GM19351 (cell line): ENCODE measurements around the gene ULBP3.
"Not testable (repeated sequence)": the region's sequence is repeated elsewhere in the genome, so short reads cannot be mapped to it uniquely, and the experiment has no call there.

Source experiments
- ATAC-seq: cut with Tn5 transposase; IDR thresholded peaks from one replicate; pipeline ENCODE4 v1.9.1; 2021; ENCODE audit warnings: mild to moderate bottlenecking, moderate library complexity; ENCODE audit not compliant: unreplicated experiment

ULBP3 gene

GRCh38 chr6:150078788-150079187 lies 9.9 kb upstream of the ULBP3 start:
- no peak for ATAC-seq

- no peak for ATAC-seq
Observed at GRCh38 chr6:150076196-150076893, 7.4 kb upstream of the ULBP3 start.

GRCh38 chr6:150075034-150075421 lies 6.1 kb upstream of the ULBP3 start:
- ATAC-seq, result no peak

GRCh38 chr6:150074396-150075033 lies 5.6 kb upstream of the ULBP3 start:
- ATAC-seq, result not testable (repeated sequence)

- no peak for ATAC-seq
Observed at GRCh38 chr6:150072201-150072600, 3.3 kb upstream of the ULBP3 start.

GRCh38 chr6:150070236-150070818 lies 1.4 kb upstream of the ULBP3 start:
- no peak for ATAC-seq

GRCh38 chr6:150069706-150070105 lies 785 bp upstream of the ULBP3 start:
- ATAC-seq, result no peak

- ATAC-seq, result no peak
Observed at GRCh38 chr6:150068151-150068550, 770 bp downstream of the ULBP3 start.

GRCh38 chr6:150065083-150065482 lies 3.8 kb downstream of the ULBP3 start:
- ATAC-seq, result no peak

- no peak for ATAC-seq
Observed at GRCh38 chr6:150063640-150064039, 5.3 kb downstream of the ULBP3 start.

- peak; percentile 79 for ATAC-seq
Observed at GRCh38 chr6:150059973-150060372, 8.9 kb downstream of the ULBP3 start.

GRCh38 chr6:150058986-150059385 lies 9.9 kb downstream of the ULBP3 start:
- no peak for ATAC-seq

GRCh38 chr6:150058231-150058792 lies 10.6 kb downstream of the ULBP3 start:
- ATAC-seq, result no peak

GRCh38 chr6:150057501-150057951 lies 11.4 kb downstream of the ULBP3 start:
- ATAC-seq, result no peak

GRCh38 chr6:150056916-150057315 lies 12.0 kb downstream of the ULBP3 start:
- ATAC-seq, result no peak

GRCh38 chr6:150056156-150056555 lies 12.8 kb downstream of the ULBP3 start:
- ATAC-seq, result no peak

- no peak for ATAC-seq
Observed at GRCh38 chr6:150055131-150055530, 13.8 kb downstream of the ULBP3 start.

- no peak for ATAC-seq
Observed at GRCh38 chr6:150053450-150053849, 15.5 kb downstream of the ULBP3 start.

- no peak for ATAC-seq
Observed at GRCh38 chr6:150050846-150051245, 18.1 kb downstream of the ULBP3 start.

GRCh38 chr6:150048099-150048498 lies 20.8 kb downstream of the ULBP3 start:
- ATAC-seq, result no peak

GRCh38 chr6:150046943-150047342 lies 22.0 kb downstream of the ULBP3 start:
- ATAC-seq, result no peak

GRCh38 chr6:150044621-150045145 lies 24.2 kb downstream of the ULBP3 start:
- ATAC-seq, result no peak
